Measurements from ENCODE around the gene NELFB.

NELFB gene

DNA sequence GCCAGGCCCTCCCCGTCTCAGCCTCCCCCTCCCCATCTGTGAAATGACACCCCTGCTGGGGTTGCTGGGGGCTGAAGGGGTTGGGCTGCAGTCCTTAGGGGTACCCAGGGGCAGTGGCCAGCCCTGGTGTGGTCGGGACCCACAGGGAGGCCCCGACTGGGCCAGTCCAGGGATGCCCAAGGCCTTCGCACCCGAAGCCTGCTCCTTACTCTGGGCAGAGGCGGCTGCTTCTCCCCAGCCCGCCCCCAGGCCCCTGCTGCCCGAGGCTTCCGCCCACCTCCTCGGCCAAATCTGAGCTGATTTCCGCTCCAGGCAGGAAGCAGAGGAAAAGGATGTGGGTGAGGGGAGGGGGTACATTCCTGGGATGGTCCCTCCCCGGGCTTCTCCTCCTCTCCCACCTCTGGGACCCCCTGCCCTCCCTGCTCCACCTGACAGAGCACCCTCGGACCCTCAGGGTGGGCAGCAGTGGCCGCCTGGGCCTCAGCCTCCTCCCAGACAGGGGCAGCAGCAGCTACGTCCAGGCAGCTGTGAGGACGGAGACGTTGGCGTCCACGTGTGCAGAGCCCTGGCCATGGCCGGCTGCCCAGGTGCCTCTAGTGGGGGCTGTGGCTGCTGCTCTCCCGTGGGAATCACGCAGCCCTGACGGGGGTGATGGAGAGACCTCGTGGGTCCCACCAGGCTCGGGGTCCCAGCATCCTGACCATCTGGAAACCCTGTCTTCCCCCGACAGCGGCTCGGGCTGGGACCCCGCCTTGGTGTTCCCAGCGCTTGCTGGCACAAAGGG, 51.1 kb downstream of the NELFB start:
- TF ChIP-seq CTCF (conservative IDR thresholded peaks at IDR 0.05; ENCODE audit: low read depth, low read length): no peak
- no peak overlapping the region for H3K4me3 ChIP-seq (ENCODE audit: low read length)
- no peak for DNase-seq (ENCODE audit: low read depth)

DNA sequence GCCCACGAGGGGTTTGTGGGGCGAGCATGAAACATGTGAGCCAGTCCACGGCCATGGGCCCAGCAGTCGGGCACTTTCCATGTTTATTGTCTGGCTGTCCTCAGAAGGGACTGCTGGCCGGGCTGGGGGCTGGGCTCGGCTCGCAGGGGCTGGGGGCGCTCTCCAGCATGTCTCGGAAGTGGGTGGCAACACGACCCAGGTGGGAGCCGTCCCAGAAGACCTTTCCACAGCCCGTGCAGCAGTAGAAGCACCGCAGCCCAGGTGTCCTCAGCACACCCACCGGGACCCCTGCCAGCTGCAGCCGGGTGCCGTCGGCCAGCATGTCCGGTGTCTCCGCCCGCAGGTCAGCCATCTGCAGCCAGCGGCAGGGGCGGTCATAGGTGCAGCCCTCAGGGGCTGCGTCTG, 51.7 kb downstream of the NELFB start:
- DNase-seq (ENCODE audit: low read depth): no peak
- no peak overlapping the region for H3K4me3 ChIP-seq (ENCODE audit: low read length)
- no peak for TF ChIP-seq CTCF (conservative IDR thresholded peaks at IDR 0.05; ENCODE audit: low read depth, low read length)

GRCh38 chr9:137307255-137308056, 52.3 kb downstream of the NELFB start:
- H3K4me3 ChIP-seq (ENCODE audit: low read length): no peak overlapping the region
- no peak for TF ChIP-seq CTCF (conservative IDR thresholded peaks at IDR 0.05; ENCODE audit: low read depth, low read length)
- DNase-seq (ENCODE audit: low read depth): no peak

DNA sequence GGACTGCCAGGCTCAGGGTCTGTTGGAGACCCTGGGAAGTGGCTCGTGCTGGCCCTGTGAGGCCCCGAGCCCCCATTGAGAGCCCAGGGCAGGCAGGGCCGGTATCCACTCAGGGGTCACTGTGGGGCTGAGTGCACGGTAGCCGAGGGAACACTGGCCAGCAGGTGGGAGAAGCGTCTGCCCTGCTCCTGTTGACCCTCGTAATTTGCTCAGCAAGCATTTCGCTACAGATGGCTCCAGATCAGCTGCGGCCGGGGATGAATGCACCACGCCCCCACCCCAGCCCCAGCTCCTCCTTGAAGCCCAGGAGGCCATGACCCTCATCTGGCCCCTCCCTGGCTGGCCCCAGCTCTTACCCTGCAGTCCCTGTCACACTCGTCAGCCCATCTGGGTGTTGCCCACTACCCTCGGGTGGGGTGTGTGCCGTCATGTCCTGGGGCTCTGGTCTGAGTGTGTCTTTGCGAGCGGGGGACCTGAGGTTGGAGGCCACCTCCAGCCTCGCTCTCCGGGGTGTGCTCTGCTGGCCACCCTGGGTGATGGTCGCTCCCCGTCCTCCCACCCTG, 53.0 kb downstream of the NELFB start:
- no peak overlapping the region for H3K4me3 ChIP-seq (ENCODE audit: low read length)
- DNase-seq (ENCODE audit: low read depth): no peak
- no peak for TF ChIP-seq CTCF (conservative IDR thresholded peaks at IDR 0.05; ENCODE audit: low read depth, low read length)

- no peak for DNase-seq (ENCODE audit: low read depth)
- H3K4me3 ChIP-seq (ENCODE audit: low read length): no peak overlapping the region
- no peak for TF ChIP-seq CTCF (conservative IDR thresholded peaks at IDR 0.05; ENCODE audit: low read depth, low read length)
Measured at GRCh38 chr9:137309368-137310188, 54.5 kb downstream of the NELFB start.

- no peak overlapping the region for H3K4me3 ChIP-seq (ENCODE audit: low read length)
- no peak for TF ChIP-seq CTCF (conservative IDR thresholded peaks at IDR 0.05; ENCODE audit: low read depth, low read length)
- DNase-seq (ENCODE audit: low read depth): no peak
Measured at GRCh38 chr9:137310189-137311052, 55.3 kb downstream of the NELFB start.
